Upper lobe of left lung (tissue), 4 donors: ENCODE measurements around the gene PLAAT3.

ENCODE experiments used
- EP300 ChIP-seq, 4 donors: sonication (generic); formaldehyde crosslinking; IDR thresholded peaks; one replicate each; pipeline ENCODE4 v1.5.1; 2017; ENCODE audit warnings: antibody characterized with exemption in 4 of 4, control low read depth in 2 of 4
- POLR2A ChIP-seq, 4 donors: fragments of 450-650 bp; IDR thresholded peaks; one replicate each; pipeline ENCODE4 v1.5.1; 2016 to 2017; ENCODE audit warnings: antibody characterized with exemption in 4 of 4, mild to moderate bottlenecking in 2 of 4
- POLR2AphosphoS5 ChIP-seq, 2 donors: sonication (generic); formaldehyde crosslinking; IDR thresholded peaks; one replicate each; pipeline ENCODE4 v1.5.1; 2017; ENCODE audit warnings: antibody characterized with exemption in 2 of 2
- TF ChIP-seq, protein P1 (sequence below), 6 experiments: fragments of 450-650 bp in 4 of 6; fragments of 200-600 bp in 2 of 6; sonication (generic) in 2 of 6; IDR thresholded peaks; one replicate each; pipeline ENCODE4 v1.5.1; 2016 to 2019; ENCODE audit warnings: antibody characterized with exemption in 6 of 6

- TF ChIP-seq, protein P1, sequence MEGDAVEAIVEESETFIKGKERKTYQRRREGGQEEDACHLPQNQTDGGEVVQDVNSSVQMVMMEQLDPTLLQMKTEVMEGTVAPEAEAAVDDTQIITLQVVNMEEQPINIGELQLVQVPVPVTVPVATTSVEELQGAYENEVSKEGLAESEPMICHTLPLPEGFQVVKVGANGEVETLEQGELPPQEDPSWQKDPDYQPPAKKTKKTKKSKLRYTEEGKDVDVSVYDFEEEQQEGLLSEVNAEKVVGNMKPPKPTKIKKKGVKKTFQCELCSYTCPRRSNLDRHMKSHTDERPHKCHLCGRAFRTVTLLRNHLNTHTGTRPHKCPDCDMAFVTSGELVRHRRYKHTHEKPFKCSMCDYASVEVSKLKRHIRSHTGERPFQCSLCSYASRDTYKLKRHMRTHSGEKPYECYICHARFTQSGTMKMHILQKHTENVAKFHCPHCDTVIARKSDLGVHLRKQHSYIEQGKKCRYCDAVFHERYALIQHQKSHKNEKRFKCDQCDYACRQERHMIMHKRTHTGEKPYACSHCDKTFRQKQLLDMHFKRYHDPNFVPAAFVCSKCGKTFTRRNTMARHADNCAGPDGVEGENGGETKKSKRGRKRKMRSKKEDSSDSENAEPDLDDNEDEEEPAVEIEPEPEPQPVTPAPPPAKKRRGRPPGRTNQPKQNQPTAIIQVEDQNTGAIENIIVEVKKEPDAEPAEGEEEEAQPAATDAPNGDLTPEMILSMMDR (IDR thresholded peaks at IDR 0.05) = no peak
- TF ChIP-seq EP300 (IDR thresholded peaks at IDR 0.05) (no peak), POLR2AphosphoS5 (IDR thresholded peaks at IDR 0.05) (no peak), POLR2A (IDR thresholded peaks at IDR 0.05) (no peak)
These were observed 27.6 kb downstream of the PLAAT3 start for GRCh38 chr11:63586451-63587166.
